Sigmoid colon (tissue), 7 donors: Measurements from ENCODE around the gene UBQLN1. TPM values are rescaled to one million over a fixed set of nuclear protein-coding genes. Genes with fewer than 3 reads are reported as not detected.

Experiments
- DNase-seq: peaks from one replicate; pipeline ENCODE4 v3.0.0-alpha.2; 2019
- H3K27ac ChIP-seq, 4 donors: fragments of 200-600 bp; sonication (generic); one replicate each; pipeline ENCODE4 v1.5.1; 2016 to 2019; ENCODE audit warnings: mild to moderate bottlenecking in 1 of 4
- H3K27me3 ChIP-seq, 3 donors: fragments of 200-600 bp; sonication (generic); one replicate each; pipeline ENCODE4 v1.5.1; 2019; ENCODE audit warnings: mild to moderate bottlenecking in 1 of 3
- H3K36me3 ChIP-seq, 4 donors: fragments of 200-600 bp; sonication (generic); one replicate each; pipeline ENCODE4 v1.5.1; 2016 to 2019
- H3K4me1 ChIP-seq, 4 donors: fragments of 200-600 bp; sonication (generic); one replicate each; pipeline ENCODE4 v1.5.1; 2017 to 2019
- H3K4me3 ChIP-seq, 4 donors: fragments of 200-600 bp; sonication (generic); one replicate each; pipeline ENCODE4 v1.5.1; 2017 to 2019; ENCODE audit warnings: mild to moderate bottlenecking in 2 of 4, moderate library complexity in 1 of 4
- H3K9me3 ChIP-seq, 4 donors: fragments of 200-600 bp in 3 of 4; sonication (generic) in 3 of 4; one replicate each; pipeline versions ENCODE4 v1.5.1 to v1.6.1; 2013 to 2019
- EP300 ChIP-seq, 4 donors: sonication (generic); formaldehyde crosslinking; IDR thresholded peaks; one replicate each; pipeline ENCODE4 v1.6.1; 2017; ENCODE audit warnings: antibody characterized with exemption in 4 of 4
- POLR2A ChIP-seq, 2 donors: fragments of 450-650 bp; IDR thresholded peaks; one replicate each; pipeline ENCODE4 v1.6.1; 2016; ENCODE audit warnings: antibody characterized with exemption in 2 of 2, mild to moderate bottlenecking in 2 of 2, moderate library complexity in 2 of 2
- POLR2AphosphoS5 ChIP-seq, 4 donors: sonication (generic); formaldehyde crosslinking; IDR thresholded peaks; one replicate each; pipeline ENCODE4 v1.6.1; 2017; ENCODE audit warnings: antibody characterized with exemption in 4 of 4
- WGBS, 2 donors: extraction: QIAGEN DNeasy Blood & Tissue Kit; methylation state at CpG; one replicate each; pipeline ENCODE4 v1.1.7; 2013; 5-methylcytosine and 5-hydroxymethylcytosine counted together
- intact Hi-C: fragments of 100-400 bp; cut with DNase I; formaldehyde crosslinking; loops from one replicate; pipeline ENCODE4 v1.15.1; 2023
- polyA plus RNA-seq, 3 donors: library from polyadenylated mRNA; stranded (reverse); fragments of 200-250 nt; gene quantifications; one replicate each; pipeline ENCODE4 v1.2.3, GENCODE V29; 2013
- total RNA-seq, 4 donors: library from RNA; depleted of rRNA; stranded (reverse); fragments of >200 nt; gene quantifications; one replicate each; pipeline ENCODE4 v1.1.0, GENCODE V29; 2016
- TF ChIP-seq, protein P1 (sequence below), 4 experiments: fragments of 450-650 bp in 3 of 4; fragments of 200-600 bp in 1 of 4; IDR thresholded peaks; one replicate each; pipeline ENCODE4 v1.5.1; 2016 to 2019; ENCODE audit warnings: antibody characterized with exemption in 4 of 4, mild to moderate bottlenecking in 3 of 4, moderate library complexity in 2 of 4
- donor health status: healthy with polysubstance abuse.
- donor health status: Bipolar disorder and iron deficiency.
- donor health status: healthy.

Gene UBQLN1
- total and polyA plus RNA-seq, 7 donors = 33.0 to 113 (median 96.1) TPM

DNA sequence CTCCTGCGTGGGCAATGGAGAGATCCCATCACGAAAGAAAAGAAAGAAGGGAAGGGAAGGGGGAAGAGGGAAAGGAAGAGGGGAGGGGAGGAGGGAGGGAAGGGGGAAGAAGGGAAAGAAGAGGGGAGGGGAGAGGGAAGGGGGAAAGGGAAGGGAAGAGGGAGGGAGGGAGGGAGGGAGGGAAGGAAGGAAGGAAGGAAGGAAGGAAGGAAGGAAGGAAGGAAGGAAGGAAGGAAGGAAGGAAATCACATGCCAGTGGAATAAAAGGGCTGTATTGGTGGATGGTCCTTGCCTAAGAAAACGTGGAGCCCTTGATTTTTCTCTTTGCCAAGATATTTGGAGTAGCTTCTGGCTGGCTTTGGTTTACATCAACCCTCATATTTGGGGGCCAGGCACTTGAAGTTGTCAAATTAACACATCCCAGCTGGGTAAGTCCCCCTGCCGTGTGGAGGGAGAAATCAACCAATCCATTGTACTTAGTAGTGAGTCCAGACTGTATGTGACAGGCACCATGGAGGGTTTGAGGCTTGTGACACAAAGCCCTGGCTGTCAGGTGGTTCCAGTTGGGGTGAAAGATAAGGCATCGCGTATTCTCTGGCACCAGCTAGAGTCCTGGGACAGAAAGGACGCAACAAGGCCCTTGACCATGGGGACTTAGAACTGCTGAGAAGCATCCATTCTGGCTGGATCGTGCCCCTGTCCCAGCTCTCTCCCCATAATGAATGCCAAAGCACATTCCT lies 61.1 kb downstream of the UBQLN1 start:
- H3K36me3 ChIP-seq = peaks cover 0 to 33% (median 9%) of the 10 kb centered on the region in 4 donors
- DNase-seq = no peak

DNA sequence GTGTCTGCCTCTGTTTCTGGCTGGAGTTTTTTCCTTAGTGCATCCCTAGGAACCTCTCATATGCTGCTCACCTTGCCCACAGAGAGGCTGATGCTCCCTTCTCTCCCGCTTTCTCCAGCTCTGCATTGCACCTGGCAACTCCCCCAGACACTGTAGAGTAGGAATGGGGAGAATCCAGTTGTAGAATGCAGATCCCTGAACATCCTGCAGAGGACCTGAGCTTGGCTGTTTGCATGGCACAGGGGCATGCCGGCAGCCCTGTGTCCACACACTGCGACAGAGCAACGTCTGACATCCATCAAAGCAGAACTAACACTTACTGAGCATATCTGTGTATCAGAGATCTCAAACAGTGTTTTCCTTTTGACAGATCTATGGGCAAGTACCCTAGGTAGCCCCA lies 65.0 kb downstream of the UBQLN1 start:
- Histone ChIP-seq H3K4me3 (no peak overlapping the region), H3K9me3 (no peaks in the 10 kb centered on the region), H3K36me3 (peaks cover 0 to 13% (median 0%) of the 10 kb centered on the region in 4 donors), H3K27ac (no peak overlapping the region), H3K4me1 (no peaks in the 10 kb centered on the region), H3K27me3 (no peaks in the 10 kb centered on the region)
- DNase-seq = no peak
- WGBS, 2 donors = 84 to 89% methylated on average over 4 of the region's 4 CpGs
- no peak for TF ChIP-seq POLR2A (IDR thresholded peaks at IDR 0.05)
- TF ChIP-seq POLR2AphosphoS5 (IDR thresholded peaks at IDR 0.05) = no peak
- TF ChIP-seq, protein P1, sequence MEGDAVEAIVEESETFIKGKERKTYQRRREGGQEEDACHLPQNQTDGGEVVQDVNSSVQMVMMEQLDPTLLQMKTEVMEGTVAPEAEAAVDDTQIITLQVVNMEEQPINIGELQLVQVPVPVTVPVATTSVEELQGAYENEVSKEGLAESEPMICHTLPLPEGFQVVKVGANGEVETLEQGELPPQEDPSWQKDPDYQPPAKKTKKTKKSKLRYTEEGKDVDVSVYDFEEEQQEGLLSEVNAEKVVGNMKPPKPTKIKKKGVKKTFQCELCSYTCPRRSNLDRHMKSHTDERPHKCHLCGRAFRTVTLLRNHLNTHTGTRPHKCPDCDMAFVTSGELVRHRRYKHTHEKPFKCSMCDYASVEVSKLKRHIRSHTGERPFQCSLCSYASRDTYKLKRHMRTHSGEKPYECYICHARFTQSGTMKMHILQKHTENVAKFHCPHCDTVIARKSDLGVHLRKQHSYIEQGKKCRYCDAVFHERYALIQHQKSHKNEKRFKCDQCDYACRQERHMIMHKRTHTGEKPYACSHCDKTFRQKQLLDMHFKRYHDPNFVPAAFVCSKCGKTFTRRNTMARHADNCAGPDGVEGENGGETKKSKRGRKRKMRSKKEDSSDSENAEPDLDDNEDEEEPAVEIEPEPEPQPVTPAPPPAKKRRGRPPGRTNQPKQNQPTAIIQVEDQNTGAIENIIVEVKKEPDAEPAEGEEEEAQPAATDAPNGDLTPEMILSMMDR (IDR thresholded peaks at IDR 0.05) = no peak
- TF ChIP-seq EP300 (IDR thresholded peaks at IDR 0.05) = no peak
- intact Hi-C loops = no loop called here

More for the DNA sequence above, 61.1 kb downstream of the UBQLN1 start:
- no peaks in the 10 kb centered on the region for H3K9me3 ChIP-seq
- H3K4me1 ChIP-seq = no peaks in the 10 kb centered on the region
- H3K4me3 ChIP-seq = no peak overlapping the region
- 77 to 89% methylated on average over 8 of the region's 8 CpGs for WGBS, 2 donors
- intact Hi-C loops = loop anchor here (2.0 kb wide), 1 partner anchor 22 kb away; no protein-coding TSS in a partner anchor
- H3K27ac ChIP-seq = no peak overlapping the region
- H3K27me3 ChIP-seq = no peaks in the 10 kb centered on the region
- TF ChIP-seq POLR2AphosphoS5 (IDR thresholded peaks at IDR 0.05) (no peak), POLR2A (IDR thresholded peaks at IDR 0.05) (no peak), EP300 (IDR thresholded peaks at IDR 0.05) (no peak)

DNA sequence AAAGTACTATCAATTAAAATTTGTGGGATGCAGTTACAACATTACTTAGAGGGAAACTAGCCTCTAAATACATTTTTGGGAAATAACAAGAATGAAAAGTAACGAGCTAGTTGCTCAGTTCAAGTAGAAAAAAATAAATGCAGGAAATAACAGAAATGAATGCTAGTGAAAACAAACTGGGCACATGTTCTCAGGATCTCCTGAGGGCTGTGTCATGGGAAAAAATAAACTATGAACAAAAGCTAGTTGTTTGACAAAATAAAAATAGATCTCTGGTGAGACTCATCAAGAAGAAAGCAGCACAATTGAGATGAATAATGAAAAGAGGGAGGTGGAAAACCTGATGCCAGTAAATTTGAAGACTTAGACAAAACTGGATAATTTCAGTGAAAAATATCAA lies 68.5 kb downstream of the UBQLN1 start:
- Histone ChIP-seq H3K27ac (no peak overlapping the region), H3K27me3 (no peaks in the 10 kb centered on the region), H3K36me3 (no peaks in the 10 kb centered on the region), H3K9me3 (no peaks in the 10 kb centered on the region), H3K4me1 (no peaks in the 10 kb centered on the region), H3K4me3 (no peak overlapping the region)
- TF ChIP-seq EP300 (IDR thresholded peaks at IDR 0.05) = no peak
- TF ChIP-seq, protein P1 (IDR thresholded peaks at IDR 0.05) = no peak
- no peak for TF ChIP-seq POLR2AphosphoS5 (IDR thresholded peaks at IDR 0.05)
- TF ChIP-seq POLR2A (IDR thresholded peaks at IDR 0.05) = no peak
- no peak for DNase-seq
- WGBS, 2 donors = 80 to 86% methylated on average over 1 of the region's 1 CpG
- intact Hi-C loops = no loop called here

DNA sequence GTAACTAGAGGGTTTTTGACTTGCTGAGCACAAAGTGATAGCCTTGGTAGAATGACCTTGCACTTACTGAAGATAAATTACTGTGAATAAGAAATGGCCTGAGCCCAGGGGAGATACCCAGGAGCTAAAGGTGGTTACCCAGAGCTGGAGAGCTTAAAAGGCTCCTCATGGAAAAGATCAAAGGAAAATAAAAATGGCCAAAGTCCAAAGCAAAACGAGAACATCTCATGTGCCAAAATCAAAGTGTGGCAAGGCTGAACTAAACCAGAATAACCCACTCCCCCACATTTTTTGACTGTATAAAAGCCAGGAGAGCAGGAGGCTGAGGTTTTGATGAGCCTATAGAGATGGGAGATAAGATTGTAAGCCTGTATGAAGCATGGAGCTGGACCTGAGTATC lies 70.4 kb downstream of the UBQLN1 start:
- H3K4me1 ChIP-seq = no peaks in the 10 kb centered on the region
- WGBS, 2 donors = 12 to 47% methylated on average over 1 of the region's 1 CpG
- no peaks in the 10 kb centered on the region for H3K27me3 ChIP-seq
- no peak for DNase-seq
- H3K36me3 ChIP-seq = no peaks in the 10 kb centered on the region
- intact Hi-C loops = no loop called here
- H3K27ac ChIP-seq = no peak overlapping the region
- H3K9me3 ChIP-seq = no peaks in the 10 kb centered on the region
- H3K4me3 ChIP-seq = no peak overlapping the region
- TF ChIP-seq EP300 (IDR thresholded peaks at IDR 0.05) (no peak), POLR2A (IDR thresholded peaks at IDR 0.05) (no peak), POLR2AphosphoS5 (IDR thresholded peaks at IDR 0.05) (no peak)
- TF ChIP-seq, protein P1 (IDR thresholded peaks at IDR 0.05) = no peak

DNA sequence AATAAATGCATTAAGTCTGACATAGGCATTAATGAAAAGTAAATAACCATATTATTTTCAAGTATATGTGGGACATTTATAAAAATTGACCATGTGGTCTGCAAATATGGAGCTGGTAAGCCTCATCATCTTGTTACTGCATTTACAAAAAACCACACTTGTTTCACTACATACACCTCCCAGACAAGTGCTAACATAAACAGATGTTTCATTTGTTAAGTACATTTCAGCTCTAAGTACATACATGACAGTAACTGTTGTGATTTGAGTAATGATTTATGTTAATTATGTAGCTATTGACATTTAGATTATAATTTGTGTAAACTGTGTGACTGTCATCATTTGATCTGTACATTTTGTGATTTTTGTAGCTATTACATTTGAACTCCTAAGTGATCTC lies 70.9 kb downstream of the UBQLN1 start:
- intact Hi-C loops = no loop called here
- Histone ChIP-seq H3K27me3 (no peaks in the 10 kb centered on the region), H3K9me3 (no peaks in the 10 kb centered on the region), H3K4me1 (no peaks in the 10 kb centered on the region), H3K4me3 (no peak overlapping the region), H3K27ac (no peak overlapping the region), H3K36me3 (no peaks in the 10 kb centered on the region)
- TF ChIP-seq POLR2AphosphoS5 (IDR thresholded peaks at IDR 0.05) = no peak
- TF ChIP-seq POLR2A (IDR thresholded peaks at IDR 0.05) = no peak
- TF ChIP-seq, protein P1 (IDR thresholded peaks at IDR 0.05) = no peak
- TF ChIP-seq EP300 (IDR thresholded peaks at IDR 0.05) = no peak
- DNase-seq = no peak
